Lung microvascular endothelial cell (primary cell): Measurements from ENCODE around the gene MYOF. TPM values are rescaled to one million over a fixed set of nuclear protein-coding genes. Genes with fewer than 3 reads are reported as not detected.
A peak's percentile ranks its signal among the peaks of the same experiment; 100 is the strongest.
"Not testable (repeated sequence)": the region's sequence is repeated elsewhere in the genome, so short reads cannot be mapped to it uniquely, and the experiment has no call there.

Source experiments
- DNase-seq, 2 donors: peaks; one replicate each; pipeline versions ENCODE4 v3.0.0 to v3.0.0-alpha.2; 2010; ENCODE audit warnings: low read depth in 2 of 2
- total RNA-seq: library from RNA; depleted of rRNA; stranded (reverse); fragments of >200 nt; gene quantifications from 2 replicates; pipeline ENCODE4 v1.2.1, GENCODE V29; 2014

MYOF gene
- total RNA-seq, 1 donor from 2014 or later = 58.1 TPM

GRCh38 chr10:93352638-93353383, 129.3 kb downstream of the MYOF start:
- peak; percentile 45 to 48 for DNase-seq

- DNase-seq = peak; percentile 55 to 78
Measured at GRCh38 chr10:93346694-93347093, 135.4 kb downstream of the MYOF start.

- no peak for DNase-seq
Measured at GRCh38 chr10:93346108-93346507, 136.0 kb downstream of the MYOF start.

GRCh38 chr10:93344691-93345090, 137.4 kb downstream of the MYOF start:
- no peak for DNase-seq

GRCh38 chr10:93342921-93343320, 139.2 kb downstream of the MYOF start:
- no peak for DNase-seq

- no peak for DNase-seq
Measured at GRCh38 chr10:93342366-93342765, 139.8 kb downstream of the MYOF start.

- DNase-seq = no peak
Measured at GRCh38 chr10:93337309-93337721, 144.8 kb downstream of the MYOF start.

- no peak for DNase-seq
Measured at GRCh38 chr10:93336678-93337077, 145.5 kb downstream of the MYOF start.

GRCh38 chr10:93336110-93336509, 146.0 kb downstream of the MYOF start:
- DNase-seq = no peak

- DNase-seq = peak in 1 of 2 donors; percentile 14
Measured at GRCh38 chr10:93334901-93335327, 147.2 kb downstream of the MYOF start.

- peak in 1 of 2 donors; percentile 12 for DNase-seq
Measured at GRCh38 chr10:93334181-93334580, 148.0 kb downstream of the MYOF start.

- DNase-seq = no peak
Measured at GRCh38 chr10:93333278-93333978, 148.7 kb downstream of the MYOF start.

GRCh38 chr10:93330824-93331223, 151.3 kb downstream of the MYOF start:
- DNase-seq = no peak

GRCh38 chr10:93319896-93320295, 162.2 kb downstream of the MYOF start:
- DNase-seq = peak in 1 of 2 donors; percentile 69

- DNase-seq = no peak
Measured at GRCh38 chr10:93319096-93319495, 163.0 kb downstream of the MYOF start.

GRCh38 chr10:93315246-93315645, 166.9 kb downstream of the MYOF start:
- DNase-seq = peak in 1 of 2 donors; percentile 35

GRCh38 chr10:93314656-93315055, 167.5 kb downstream of the MYOF start:
- not testable (repeated sequence) for DNase-seq

- peak in 1 of 2 donors; percentile 35 for DNase-seq
Measured at GRCh38 chr10:93313798-93314197, 168.3 kb downstream of the MYOF start.

- DNase-seq = peak in 1 of 2 donors; percentile 81
Measured at GRCh38 chr10:93309062-93309461, 173.1 kb downstream of the MYOF start.

- DNase-seq = no peak
Measured at GRCh38 chr10:93305122-93305521, 177.0 kb downstream of the MYOF start.

- DNase-seq = no peak
Measured at GRCh38 chr10:93300981-93301380, 181.2 kb downstream of the MYOF start.

GRCh38 chr10:93300288-93300917, 181.7 kb downstream of the MYOF start:
- no peak for DNase-seq
